ENCODE measurements around the gene TIPRL. TPM values are rescaled to one million over a fixed set of nuclear protein-coding genes. Genes with fewer than 3 reads are reported as not detected.

The TIPRL gene
- total RNA-seq (10 to 100 TPM; 11.9 to 17.3 (median 14.3) TPM), polyA plus RNA-seq (10 to 100 TPM in 1 of 2 donors, 1 to 10 TPM in 1; 6.8 to 10.2 TPM)

DNA sequence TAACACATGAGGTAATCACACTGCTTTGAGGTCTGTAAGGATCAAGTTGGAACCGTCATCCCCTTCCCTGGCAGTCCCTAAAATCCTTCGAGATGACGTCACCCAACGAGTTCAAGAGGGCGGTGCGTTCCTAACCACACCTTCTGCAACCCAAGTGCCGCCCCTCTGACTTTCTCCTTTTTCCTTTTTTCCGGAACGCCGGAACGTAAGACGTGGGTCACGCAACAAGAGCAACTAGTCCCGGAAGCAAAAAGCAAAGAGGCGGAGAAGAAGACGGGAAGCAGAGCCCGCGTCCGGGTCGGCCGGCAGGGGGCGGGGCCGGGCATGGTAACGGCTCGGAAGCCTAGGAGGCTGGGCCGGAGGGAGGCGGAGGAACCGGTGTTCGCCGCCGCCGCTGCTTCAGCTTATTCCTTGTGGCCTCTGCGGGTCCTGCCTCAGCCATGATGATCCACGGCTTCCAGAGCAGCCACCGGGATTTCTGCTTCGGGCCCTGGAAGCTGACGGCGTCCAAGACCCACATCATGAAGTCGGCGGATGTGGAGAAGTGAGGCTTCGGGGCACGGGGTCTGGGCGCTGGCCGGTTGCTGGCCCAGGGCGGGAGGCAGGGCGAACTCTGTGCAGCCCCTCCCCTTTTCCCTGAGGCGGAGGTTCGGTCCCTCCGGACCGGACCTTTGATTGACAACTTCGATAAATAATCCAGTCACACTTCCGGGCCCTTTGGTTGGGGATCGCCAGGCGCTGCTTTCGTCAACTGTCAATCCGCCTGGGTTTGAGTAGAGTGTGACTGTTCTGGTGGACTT is at the start of gene TIPRL:
Gene TIPRL, plus strand, starts transcription at position 325 of the 800 bp plus-strand sequence. Its CDS starts 116 bp downstream, at position 441.
- TF ChIP-seq, protein P1, sequence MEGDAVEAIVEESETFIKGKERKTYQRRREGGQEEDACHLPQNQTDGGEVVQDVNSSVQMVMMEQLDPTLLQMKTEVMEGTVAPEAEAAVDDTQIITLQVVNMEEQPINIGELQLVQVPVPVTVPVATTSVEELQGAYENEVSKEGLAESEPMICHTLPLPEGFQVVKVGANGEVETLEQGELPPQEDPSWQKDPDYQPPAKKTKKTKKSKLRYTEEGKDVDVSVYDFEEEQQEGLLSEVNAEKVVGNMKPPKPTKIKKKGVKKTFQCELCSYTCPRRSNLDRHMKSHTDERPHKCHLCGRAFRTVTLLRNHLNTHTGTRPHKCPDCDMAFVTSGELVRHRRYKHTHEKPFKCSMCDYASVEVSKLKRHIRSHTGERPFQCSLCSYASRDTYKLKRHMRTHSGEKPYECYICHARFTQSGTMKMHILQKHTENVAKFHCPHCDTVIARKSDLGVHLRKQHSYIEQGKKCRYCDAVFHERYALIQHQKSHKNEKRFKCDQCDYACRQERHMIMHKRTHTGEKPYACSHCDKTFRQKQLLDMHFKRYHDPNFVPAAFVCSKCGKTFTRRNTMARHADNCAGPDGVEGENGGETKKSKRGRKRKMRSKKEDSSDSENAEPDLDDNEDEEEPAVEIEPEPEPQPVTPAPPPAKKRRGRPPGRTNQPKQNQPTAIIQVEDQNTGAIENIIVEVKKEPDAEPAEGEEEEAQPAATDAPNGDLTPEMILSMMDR (IDR thresholded peaks at IDR 0.05): peak; percentile 41 to 72 (median 56)
- peak; percentile 94 for FAIRE-seq
- intact Hi-C loops (cut with DNase I): no loop called here
- no peaks in the 10 kb centered on the region for H3K36me3 ChIP-seq
- peaks cover 0 to 8% (median 0%) of the 10 kb centered on the region in 3 donors for H3K4me1 ChIP-seq
- DNase-seq: peak; percentile 95 to 97 (median 96)
- no peaks in the 10 kb centered on the region for H3K9me3 ChIP-seq
- peak; percentile 96 to 99 (median 98) for ATAC-seq
- H3K4me3 ChIP-seq: peak within 1 kb of the TSS; percentile 48 to 60 (median 58)
- 0 to 1% methylated on average over 56 of the region's 56 CpGs for WGBS, 2 donors
- no peaks in the 10 kb centered on the region for H3K27me3 ChIP-seq
- H3K27ac ChIP-seq: peak within 1 kb of the TSS; percentile 54 to 84 (median 78)

DNA sequence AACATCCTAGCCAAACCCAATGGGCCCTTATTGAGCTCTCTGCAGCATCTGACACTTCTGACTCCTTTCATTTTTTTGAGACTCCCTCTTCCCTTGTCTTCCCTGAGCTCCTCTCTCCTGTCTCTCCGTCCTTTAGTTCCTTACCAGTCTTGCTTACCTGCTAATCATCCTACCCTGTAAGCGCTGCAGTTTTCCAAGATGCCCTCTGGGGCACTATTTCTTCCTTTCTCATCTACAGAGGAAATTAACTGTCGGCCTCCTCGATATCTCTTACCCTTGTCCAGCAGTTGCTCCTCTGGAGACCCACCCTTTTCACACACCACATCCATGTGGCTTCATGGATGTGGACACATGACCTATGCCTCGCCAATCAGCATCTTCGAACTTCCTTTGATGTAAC is 48.8 kb upstream of the TIPRL start:
- Histone ChIP-seq H3K4me1 (peaks cover 0 to under 1% (median 0%) of the 10 kb centered on the region in 3 donors), H3K36me3 (no peaks in the 10 kb centered on the region), H3K4me3 (no peak overlapping the region), H3K27me3 (no peaks in the 10 kb centered on the region), H3K9me3 (no peaks in the 10 kb centered on the region), H3K27ac (no peak overlapping the region)
- TF ChIP-seq, protein P1 (IDR thresholded peaks at IDR 0.05): no peak
- DNase-seq (no peak), ATAC-seq (no peak), FAIRE-seq (no peak)
- intact Hi-C loops (cut with DNase I): no loop called here
- 89 to 90% methylated on average over 6 of the region's 6 CpGs for WGBS, 2 donors

DNA sequence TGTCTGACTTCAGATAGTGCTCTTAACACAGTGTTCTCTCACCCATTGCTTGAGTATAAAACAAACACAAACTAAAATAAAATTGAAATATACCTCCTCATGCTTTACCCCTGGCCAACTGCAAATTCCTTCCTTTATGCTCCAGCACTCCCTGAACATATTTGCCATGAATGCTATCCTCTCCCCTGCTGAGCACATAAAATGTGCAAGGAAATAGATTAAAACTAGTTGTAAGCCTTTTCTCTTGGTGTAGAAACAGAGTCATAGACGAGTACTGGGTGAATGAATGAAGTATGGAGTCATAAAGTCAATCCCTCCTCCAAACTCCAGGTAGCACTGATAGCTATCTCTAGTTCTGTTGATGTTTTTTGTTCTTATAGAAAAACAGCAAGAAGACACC is 44.6 kb upstream of the TIPRL start:
- no peak for ATAC-seq
- H3K27ac ChIP-seq: no peak overlapping the region
- H3K9me3 ChIP-seq: no peaks in the 10 kb centered on the region
- H3K36me3 ChIP-seq: no peaks in the 10 kb centered on the region
- FAIRE-seq: no peak
- H3K4me1 ChIP-seq: peaks cover 0 to 9% (median 0%) of the 10 kb centered on the region in 3 donors
- no peaks in the 10 kb centered on the region for H3K27me3 ChIP-seq
- H3K4me3 ChIP-seq: no peak overlapping the region
- TF ChIP-seq, protein P1 (IDR thresholded peaks at IDR 0.05): no peak
- intact Hi-C loops (cut with DNase I): no loop called here
- no peak for DNase-seq
- 60 to 69% methylated on average over 1 of the region's 1 CpG for WGBS, 2 donors

DNA sequence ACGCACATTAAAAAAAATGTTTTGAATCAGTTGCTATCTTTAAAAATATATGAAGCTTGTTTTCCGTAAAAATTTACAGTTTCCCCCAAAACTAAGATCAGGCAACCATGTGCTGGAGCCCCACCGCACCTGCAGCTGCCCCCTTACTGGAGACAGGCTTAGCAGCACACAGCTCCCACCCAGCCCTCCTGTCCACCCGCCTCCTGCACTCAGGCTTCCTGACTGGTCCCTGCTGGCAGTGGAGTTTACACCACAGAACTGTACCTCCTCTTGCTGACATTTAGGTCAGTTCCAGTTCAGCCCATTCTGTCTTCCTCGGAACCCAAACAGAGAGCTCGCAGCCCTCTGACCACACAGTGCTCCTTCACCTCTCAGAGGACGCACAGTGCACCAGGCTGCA is 44.1 kb upstream of the TIPRL start:
- H3K27ac ChIP-seq: no peak overlapping the region
- H3K9me3 ChIP-seq: no peaks in the 10 kb centered on the region
- no peaks in the 10 kb centered on the region for H3K36me3 ChIP-seq
- H3K4me1 ChIP-seq: peaks cover 0 to 9% (median 0%) of the 10 kb centered on the region in 3 donors
- intact Hi-C loops (cut with DNase I): no loop called here
- H3K4me3 ChIP-seq: no peak overlapping the region
- TF ChIP-seq, protein P1 (IDR thresholded peaks at IDR 0.05): no peak
- FAIRE-seq: no peak
- no peak for ATAC-seq
- WGBS, 2 donors: 59 to 84% methylated on average over 7 of the region's 7 CpGs
- H3K27me3 ChIP-seq: no peaks in the 10 kb centered on the region
- DNase-seq: no peak
